Ureter (tissue), 1 donor: Measurements from ENCODE around the gene HBE1. TPM values are rescaled to one million over a fixed set of nuclear protein-coding genes. Genes with fewer than 3 reads are reported as not detected.
"Not testable (repeated sequence)": the region's sequence is repeated elsewhere in the genome, so short reads cannot be mapped to it uniquely, and the experiment has no call there.

Experiments used
- DNase-seq: peaks from one replicate; pipeline ENCODE4 v3.0.0-alpha.2; 2020; ENCODE audit warnings: low spot score
- total RNA-seq: library from RNA; stranded (reverse); gene quantifications from one replicate; pipeline ENCODE4 v1.2.4, GENCODE V29; 2023
- donor health status: DM: yes; HTN: yes; CAD: no.

Gene HBE1
- total RNA-seq, result not detected

GRCh38 chr11:5269715-5270147 is at the start of gene HBE1:
HBE1 (minus strand) TSS chr11:5269945; CDS start chr11:5269890, 55 bp downstream.
- no peak for DNase-seq

- DNase-seq, result no peak
Measured at GRCh38 chr11:5317292-5317691, 47.5 kb upstream of the HBE1 start.

GRCh38 chr11:5313326-5314023 is 43.7 kb upstream of the HBE1 start:
- DNase-seq, result not testable (repeated sequence)

GRCh38 chr11:5310423-5310822 is 40.7 kb upstream of the HBE1 start:
- DNase-seq, result no peak

GRCh38 chr11:5307256-5308019 is 37.7 kb upstream of the HBE1 start:
- no peak for DNase-seq

- DNase-seq, result no peak
Measured at GRCh38 chr11:5304046-5304445, 34.3 kb upstream of the HBE1 start.

- DNase-seq, result no peak
Measured at GRCh38 chr11:5303626-5304025, 33.9 kb upstream of the HBE1 start.

- no peak for DNase-seq
Measured at GRCh38 chr11:5301846-5302245, 32.1 kb upstream of the HBE1 start, which contains the start of gene OR51B4. OR51B4 (minus strand) TSS chr11:5301946; CDS start chr11:5301946, 0 bp downstream.

- DNase-seq, result no peak
Measured at GRCh38 chr11:5300251-5300650, 30.5 kb upstream of the HBE1 start.

- no peak for DNase-seq
Measured at GRCh38 chr11:5298451-5298850, 28.7 kb upstream of the HBE1 start.

GRCh38 chr11:5297721-5298323 is 28.1 kb upstream of the HBE1 start:
- no peak for DNase-seq

GRCh38 chr11:5294342-5294995 is 24.7 kb upstream of the HBE1 start:
- DNase-seq, result not testable (repeated sequence)

GRCh38 chr11:5293028-5293427 is 23.3 kb upstream of the HBE1 start:
- no peak for DNase-seq

GRCh38 chr11:5291207-5291838 is 21.6 kb upstream of the HBE1 start:
- DNase-seq, result no peak

- no peak for DNase-seq
Measured at GRCh38 chr11:5290106-5290505, 20.4 kb upstream of the HBE1 start.

GRCh38 chr11:5289696-5290095 is 20.0 kb upstream of the HBE1 start:
- DNase-seq, result no peak

- no peak for DNase-seq
Measured at GRCh38 chr11:5288906-5289550, 19.3 kb upstream of the HBE1 start.

GRCh38 chr11:5288108-5288905 is 18.6 kb upstream of the HBE1 start:
- no peak for DNase-seq

- DNase-seq, result no peak
Measured at GRCh38 chr11:5286901-5287300, 17.2 kb upstream of the HBE1 start.

GRCh38 chr11:5286351-5286750 is 16.6 kb upstream of the HBE1 start:
- DNase-seq, result no peak
